HG03558 (cell line): ENCODE measurements around the gene SGPL1.
"Not testable (repeated sequence)": the region's sequence is repeated elsewhere in the genome, so short reads cannot be mapped to it uniquely, and the experiment has no call there.

Experiments used
- ATAC-seq: cut with Tn5 transposase; IDR thresholded peaks from one replicate; pipeline ENCODE4 v1.9.1; 2021; ENCODE audit warnings: moderate number of reproducible peaks; ENCODE audit not compliant: unreplicated experiment; ENCODE audit errors: extremely low read depth

The SGPL1 gene

DNA sequence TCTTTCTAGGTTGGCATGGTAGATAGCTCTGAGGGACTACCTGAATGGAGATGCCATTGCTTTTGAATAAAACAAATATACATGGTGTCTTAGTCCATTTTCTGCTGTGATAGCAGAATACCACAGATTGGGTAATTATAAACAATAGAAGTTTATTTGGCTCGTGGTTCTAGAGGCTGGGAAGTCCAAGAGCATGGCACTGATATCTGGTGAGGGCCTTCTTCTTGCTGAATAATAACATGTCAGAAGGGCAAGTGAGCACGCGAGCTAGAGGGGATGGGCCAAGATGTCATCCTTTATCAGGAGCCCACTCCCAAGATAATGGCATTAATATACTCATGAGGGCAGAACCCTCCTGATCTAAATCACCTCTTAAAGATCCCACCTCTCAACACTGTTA lies 21.9 kb downstream of the SGPL1 start:
- ATAC-seq = no peak

DNA sequence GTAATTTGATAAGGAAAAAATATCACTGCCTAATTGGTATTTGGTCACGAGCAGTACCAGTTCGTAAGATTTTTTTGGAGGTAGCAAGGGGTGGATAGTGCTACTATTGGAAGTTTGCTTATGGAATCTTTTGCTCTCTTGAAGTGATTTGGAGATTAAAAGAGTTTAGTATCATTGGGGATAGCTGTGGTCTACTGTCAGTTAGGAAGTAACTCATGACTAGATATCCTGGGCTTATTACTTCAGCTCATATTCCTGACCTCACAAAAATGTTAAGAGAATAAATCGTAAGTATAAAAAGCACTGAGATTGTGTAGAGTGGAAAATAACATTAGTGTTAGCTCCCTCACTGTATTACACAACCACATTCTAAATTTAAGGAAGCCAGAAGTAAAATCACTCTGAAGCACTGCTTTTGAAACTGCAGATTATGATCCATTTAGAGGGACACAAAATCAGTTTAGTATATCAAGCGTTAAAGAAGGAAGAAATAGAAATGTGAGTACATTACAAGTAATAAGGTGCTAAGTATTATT lies 22.6 kb downstream of the SGPL1 start:
- ATAC-seq = no peak

DNA sequence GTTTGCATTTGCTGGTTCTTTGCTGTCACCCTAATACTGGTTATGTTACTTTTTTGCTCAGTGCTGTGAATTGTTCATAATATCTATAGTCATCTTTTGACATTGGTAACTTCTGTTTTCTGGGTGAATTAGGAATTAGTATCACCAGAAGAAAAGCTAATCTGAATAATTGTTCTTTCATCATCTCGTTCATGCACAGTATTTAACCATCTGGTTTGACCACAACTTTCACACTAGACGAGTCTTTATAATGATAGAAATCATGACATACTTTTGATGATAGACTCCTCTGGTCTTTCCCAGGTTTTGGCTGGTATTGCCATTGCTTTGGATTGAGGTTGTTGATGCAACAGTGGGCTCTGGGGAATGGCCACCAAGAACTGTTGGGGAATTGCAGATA lies 25.1 kb downstream of the SGPL1 start:
- no peak for ATAC-seq

DNA sequence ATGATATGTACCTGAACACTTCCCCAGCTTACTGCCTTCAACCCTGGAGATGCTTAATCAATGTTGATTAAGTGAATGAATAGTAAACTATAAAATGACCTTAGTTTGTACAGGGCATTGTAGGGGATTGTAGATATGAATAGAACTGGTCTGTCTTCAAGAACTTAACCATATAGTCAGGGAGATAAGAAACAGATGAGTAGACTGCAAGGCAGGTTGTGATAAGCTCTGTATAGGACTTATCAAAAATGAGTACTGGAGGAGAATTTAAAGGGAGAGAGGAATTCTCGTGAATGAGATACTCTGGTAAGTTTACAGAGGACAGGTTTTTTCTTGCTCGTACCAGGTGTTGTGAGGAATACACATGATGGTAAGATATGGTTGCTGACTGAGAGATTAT lies 27.6 kb downstream of the SGPL1 start:
- ATAC-seq = no peak

DNA sequence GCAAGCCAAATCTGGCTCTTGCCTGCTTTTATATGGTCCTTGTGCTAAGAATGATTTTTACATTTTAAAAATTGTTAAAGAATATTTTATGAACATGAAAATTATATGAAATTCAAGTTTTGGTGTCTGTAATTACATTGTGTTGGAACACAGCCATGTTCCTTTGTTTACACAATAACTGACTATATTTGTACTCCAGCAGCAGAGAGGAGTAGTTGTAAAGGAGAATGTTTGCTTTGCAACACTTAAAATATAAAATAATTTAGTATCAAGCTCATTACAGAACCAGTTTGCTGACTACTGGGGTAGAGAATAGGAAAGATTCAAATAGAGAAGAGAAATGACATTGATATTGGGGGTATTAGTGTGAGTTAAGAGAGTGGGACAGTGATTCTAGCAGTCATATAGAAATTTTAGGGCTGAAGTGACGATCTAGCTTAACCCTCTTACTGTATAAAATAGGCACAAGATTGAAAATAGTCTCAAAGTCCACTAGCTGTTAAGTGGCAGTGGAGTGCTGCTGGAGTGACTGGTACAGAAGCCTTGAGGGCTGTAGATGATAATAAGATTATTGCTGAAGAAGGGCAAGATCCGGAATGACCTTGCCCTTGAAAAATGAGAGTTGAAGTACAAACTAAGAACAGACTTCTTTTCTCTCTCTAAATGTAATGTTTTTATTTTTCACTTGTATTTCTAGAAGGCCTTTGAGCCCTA lies 28.2 kb downstream of the SGPL1 start:
- no peak for ATAC-seq

DNA sequence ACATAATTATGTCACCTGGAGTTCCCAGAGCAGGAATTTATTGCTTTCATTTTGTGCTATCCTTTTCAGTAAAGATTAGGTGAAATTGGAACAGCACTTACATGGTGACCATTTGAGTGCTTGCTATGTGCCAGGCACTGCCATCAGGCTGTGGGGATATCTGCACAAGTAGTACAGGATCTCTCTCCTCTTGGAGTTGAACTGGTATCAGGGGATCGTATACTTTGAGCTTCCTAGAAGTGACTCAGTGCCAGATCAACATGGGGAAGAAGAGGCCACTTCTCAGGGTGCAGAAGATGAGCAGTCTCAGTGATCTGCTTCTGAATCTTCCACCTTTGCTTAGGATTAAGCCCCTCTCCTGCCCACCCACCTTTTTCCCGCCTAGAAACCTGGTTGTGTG lies 29.5 kb downstream of the SGPL1 start:
- ATAC-seq = no peak

DNA sequence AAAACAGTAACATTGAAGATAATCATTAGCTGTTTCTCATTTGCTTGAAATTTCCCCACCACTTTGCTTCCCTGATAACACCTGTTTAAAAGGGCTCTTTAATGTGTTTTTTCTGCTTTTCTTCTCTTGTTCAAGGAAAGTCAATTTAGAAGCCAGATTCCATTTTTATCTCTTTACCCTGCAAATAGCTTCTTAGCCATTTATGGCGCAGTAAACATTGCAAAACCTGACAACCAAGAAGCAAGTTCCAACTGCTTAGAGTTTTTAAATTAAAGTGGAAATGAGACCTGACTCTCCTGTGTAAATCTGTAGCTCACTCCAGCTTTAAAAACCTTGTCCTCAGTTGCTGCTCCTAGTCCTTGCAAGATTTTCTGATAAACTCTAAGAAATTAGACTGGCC lies 30.1 kb downstream of the SGPL1 start:
- no peak for ATAC-seq

DNA sequence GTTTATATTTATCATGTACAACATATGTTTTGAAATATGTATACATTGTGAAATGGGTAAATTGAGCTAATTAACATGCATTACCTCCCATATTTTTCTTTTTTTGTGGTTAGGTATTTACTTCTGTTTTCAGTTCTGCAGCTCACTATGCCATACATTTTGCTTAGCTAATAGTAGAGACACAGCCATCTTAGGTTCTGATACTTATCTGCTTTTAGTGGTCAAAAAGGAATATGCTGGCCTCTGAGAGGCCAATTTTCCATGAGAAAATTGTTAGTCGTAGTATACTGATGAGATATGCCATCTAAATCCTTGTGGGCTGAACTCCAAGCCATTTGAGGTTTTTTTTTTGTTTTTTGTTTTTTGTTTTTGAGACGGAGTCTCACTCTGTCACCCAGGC lies 31.0 kb downstream of the SGPL1 start:
- no peak for ATAC-seq

DNA sequence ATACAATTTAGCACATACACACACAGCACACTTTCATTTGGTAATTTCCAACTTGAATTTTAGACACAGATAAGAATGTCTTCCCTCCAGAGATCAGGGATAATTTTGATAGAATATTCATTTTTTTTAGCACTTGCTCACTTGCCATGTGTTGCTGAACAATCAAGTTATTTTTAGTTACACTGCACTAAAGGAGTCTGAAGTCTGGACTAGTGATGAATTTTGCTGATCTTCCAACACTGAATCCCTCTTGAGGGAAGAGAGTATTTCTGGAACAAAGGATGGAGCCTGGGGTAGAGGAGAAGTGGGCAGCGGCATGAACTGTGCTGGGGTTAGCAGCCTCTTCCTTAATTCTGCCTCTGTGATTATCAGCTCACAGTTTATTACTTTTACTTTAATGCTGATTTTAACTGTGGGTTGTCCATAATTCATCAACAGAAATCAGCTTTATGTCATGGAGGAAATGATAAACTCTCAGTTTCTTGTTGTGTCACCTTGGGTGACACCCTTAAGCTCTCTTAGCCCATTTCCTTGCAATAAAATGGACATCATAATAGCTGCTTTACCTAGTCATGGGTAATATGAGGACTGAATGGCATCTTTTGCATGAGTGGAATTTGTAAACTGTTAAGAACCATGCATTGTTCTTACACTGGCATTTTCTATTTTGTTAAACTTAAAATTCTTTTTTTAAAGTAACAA lies 32.1 kb downstream of the SGPL1 start:
- no peak for ATAC-seq

DNA sequence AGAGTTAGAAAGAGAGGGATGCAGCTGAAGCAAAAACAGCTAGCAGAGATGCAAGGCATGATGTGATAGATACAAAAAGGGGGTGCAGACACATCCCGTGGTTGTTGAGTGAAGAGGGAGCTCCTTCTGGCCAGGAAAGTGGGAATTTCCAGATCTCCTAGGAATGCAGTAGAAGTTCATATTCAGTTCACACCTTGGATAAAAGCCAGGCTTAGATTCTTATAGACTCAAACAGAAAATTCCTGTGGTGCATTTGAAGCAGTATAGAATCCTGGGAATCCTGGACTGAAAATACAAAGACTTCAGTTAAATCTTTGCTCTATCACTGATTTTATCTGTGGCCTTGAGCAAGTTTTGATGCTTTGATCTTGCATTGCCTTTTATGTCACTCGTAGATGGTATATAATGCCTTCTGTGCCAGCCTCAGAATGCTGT lies 33.9 kb downstream of the SGPL1 start:
- no peak for ATAC-seq

DNA sequence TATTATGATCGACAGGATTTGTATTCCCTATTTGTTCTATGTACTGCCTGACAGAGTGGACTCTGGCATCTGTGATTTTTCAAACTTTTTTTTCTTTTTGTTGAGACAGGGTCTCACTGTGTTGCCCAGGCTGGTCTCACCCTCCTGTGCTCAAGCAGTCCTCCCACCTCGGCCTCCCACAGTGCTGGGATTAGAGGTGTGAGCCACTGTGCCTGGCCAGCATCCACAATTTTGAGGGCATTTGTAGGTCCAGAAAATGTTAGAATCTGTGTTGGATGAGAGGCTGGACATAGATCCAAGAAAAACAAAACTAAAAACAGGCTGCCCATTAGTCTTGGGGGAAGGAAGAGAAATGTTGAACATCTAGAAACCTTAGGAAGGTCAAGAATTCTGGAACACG lies 34.3 kb downstream of the SGPL1 start:
- ATAC-seq = no peak

DNA sequence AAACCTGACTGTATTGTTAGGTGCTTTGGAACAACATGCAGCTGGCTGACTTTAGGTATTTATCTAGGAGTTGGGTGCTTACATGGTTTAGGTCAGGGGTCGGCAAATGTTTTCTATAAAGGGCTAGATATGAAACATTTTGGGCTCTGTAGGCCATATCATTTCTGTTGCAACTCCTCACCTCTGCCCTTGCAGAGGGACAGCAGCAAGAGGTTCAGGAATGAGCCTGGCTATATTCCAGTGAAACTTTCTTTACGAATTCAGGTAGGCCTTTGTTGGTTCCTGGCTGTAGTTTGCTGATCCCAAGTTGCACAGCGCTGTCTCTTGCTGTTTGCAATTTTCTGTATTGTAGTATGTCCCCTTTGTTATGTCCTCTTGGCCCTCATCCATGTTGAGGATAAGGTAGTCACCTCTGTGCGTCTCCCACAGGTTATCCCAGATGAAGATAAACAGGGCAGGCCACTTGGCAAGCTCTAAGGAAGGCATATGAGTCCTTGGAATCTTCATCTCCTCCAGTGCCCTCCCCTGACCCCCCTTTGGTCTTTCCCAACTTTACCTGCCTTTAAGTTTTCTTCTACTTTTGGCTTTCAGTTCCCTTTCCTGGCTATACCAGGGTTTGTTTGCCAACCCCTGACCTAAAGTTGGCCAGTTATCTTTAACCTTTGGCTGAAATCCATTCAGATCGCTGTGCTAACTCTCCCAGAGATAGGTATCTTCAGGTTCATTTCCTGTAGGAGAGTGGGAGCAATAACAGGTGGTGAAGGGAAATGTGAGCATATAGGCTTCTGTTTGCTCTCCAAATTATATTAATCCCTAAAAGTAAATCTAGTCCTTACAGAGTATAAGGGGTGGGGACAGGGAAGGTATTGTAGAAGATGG lies 36.1 kb downstream of the SGPL1 start:
- no peak for ATAC-seq

DNA sequence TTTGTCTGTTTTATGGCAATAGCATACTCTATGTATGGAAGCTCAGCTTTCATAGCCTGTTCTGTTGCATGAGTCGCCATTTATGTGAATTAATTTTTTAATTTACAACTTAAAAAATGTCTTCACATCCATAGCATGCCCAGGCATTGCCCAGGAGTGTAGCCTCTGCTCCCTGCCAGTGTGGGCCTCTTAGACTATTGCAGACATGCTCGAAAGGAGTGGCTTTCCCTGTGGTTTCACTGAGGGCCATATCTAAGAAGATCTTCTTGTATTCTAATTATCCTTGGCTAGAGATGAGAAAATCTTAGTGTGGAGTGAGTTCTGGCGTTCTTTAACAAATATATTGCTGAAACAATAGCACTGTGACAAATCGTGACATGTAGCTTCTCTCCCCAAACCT lies 37.3 kb downstream of the SGPL1 start:
- ATAC-seq = no peak

DNA sequence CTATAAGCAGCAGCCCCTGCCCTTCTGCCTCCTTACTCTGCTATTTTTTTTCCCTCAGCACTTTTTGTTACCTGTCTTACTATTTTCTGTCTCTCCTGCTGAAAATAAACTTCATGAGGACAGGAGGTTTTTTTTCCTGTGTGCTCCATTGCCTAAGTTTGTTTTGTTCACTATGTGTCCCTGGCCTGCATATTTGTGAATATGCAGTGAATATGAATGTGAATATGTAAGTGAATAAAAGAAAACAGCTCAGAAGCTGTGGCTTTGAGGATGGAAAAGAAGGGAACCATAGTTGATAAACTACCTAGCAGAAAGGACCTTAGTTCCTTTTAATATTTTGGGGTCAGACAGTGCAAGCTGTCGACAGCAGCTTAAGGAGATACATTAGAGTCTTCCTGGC lies 37.7 kb downstream of the SGPL1 start:
- no peak for ATAC-seq

DNA sequence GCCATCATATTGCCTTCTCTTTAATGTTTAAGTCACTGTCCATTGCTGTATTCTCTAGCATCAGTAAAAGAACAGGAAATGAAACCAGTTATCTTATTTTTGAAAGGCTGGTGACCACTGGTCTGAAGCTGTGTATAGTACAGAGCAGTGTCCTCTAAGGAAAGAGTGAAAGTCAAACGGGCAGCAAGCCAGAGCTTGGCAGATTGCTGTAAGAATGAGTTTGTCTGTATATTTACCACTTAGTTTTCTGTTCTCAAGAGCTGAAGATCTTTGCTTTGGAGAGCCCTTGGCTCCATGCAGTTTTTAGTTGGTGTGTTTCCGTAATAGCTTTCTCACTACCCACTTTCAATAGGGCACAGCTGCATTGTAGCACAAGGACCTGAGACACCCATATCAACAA lies 40.7 kb downstream of the SGPL1 start:
- ATAC-seq = no peak

DNA sequence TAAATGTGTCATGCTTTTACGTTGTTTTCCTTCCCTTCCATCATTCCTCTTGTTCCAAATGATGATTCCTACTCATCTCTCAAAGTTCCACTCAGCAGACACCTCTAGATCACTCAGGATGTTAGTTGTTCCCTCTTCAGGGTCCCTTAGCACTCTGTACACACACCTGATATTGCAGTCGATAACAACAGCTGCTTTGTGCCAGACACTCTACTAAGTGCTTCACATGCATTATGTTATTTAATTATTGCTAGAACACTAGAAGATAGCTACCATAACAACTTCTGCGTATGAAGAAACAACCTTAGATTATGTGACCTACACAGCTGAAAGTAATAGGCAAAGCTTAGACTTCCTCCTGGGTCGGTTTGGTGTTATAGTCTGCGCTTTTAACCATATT lies 43.0 kb downstream of the SGPL1 start:
- ATAC-seq = no peak

DNA sequence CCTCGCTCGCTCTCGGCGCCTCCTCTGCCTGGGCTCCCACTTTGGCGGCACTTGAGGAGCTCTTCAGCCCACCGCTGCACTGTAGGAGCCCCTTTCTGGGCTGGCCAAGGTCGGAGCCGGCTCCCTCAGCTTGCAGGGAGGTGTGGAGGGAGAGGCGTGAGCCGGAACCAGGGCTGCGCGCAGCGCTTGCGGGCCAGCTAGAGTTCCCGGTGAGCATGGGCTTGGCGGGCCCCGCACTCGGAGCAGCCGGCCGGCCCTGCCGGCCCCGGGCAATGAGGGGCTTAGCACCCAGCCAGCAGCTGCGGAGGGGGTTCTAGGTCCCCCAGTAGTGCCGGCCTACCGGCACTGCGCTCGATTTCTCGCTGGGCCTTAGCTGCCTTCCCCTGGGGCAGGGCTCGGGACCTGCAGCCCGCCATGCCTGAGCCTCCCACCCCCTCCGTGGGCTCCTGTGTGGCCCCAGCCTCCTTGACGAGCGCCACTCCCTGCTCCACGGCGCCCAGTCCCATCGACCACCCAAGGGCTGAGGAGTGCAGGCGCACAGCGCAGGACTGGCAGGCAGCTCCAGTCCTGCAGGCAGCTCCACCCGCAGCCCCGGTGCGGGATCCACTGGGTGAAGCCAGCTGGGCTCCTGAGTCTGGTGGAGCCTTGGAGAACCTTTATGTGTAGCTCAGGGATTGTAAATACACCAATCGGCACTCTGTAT lies 45.9 kb downstream of the SGPL1 start:
- not testable (repeated sequence) for ATAC-seq

DNA sequence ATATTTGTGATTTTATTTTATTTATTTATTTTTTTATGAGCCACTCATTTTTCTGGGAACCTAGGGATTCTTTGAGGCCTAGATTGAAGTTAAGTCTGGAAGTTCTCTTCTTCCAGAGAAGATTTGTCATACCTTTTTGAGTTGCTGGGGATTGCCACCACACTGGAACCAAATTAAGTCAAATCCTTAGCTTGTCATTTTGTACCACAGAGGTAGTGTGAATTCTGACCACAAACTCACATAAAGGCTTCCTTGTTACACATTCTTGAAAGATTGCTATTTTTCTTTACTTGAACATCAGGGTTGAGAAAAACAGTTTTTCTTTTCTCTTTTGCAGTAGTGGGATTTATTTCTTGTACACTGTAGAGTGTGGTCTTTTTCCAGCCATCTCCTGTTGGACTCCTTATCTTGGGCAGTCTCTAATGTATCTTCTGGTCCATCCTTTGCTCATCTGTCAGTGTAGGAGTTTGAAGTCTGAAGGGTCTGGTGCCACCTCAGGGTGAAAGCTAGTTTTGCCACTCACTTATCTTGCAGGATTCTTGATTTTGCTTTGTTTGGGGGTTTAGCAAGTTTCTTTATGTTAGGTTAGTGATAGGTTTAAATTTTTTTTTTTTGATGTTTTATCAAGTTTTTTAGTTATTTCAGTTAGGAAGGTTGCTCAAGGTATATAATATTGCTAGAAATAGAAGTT lies 47.9 kb downstream of the SGPL1 start:
- no peak for ATAC-seq

DNA sequence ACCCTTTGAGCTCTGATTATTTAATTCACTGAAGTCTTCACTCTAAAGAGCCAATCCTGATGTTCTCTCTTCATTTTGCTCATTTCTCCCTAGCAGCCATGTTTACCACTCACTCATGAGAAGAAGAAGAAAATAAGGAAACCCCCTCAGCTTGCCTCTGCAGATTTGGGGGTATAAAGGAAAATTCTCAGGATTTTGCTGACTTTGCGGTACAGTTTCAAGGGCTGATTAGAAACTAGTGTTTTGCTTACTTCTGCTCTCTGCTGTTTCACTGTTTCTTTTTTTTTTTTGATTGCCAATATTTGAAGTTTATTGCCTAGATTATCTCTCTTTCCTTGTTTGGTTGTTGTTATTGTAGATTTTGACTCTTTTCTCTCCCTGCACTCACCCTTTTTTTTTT lies 49.2 kb downstream of the SGPL1 start:
- no peak for ATAC-seq

DNA sequence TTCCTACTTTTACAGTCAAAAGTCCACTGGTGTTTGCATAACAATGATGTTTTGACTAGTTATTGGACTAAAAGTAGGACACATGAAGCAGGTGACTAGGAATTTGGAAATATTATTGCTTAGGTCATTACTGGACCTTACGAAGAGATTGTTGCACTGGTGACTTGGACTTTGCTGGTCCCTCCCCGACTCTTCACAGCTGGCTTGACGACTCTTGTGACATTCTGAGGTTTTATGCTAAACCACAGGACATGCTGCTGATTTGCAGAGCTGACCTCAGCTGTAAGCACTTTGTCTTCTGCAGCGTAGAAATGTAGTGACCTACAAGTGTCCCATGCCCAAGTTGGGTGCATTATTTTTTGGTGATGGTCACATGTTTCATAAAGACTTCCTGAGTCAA lies 50.7 kb downstream of the SGPL1 start:
- ATAC-seq = no peak
